Stimulated activated CD4-positive, alpha-beta T cell treated with anti-CD3 and anti-CD28 coated beads, Interleukin-1b, Interleukin-23, amount 100 ng/mL, for 4 hours (primary cell): ENCODE data around the gene TSKS.

ENCODE experiments used
- DNase-seq, 2 donors: peaks; one replicate each; pipeline ENCODE4 v3.0.0-alpha.2; 2020; ENCODE audit warnings: low read depth in 2 of 2

The TSKS gene

GRCh38 chr19:49793561-49793840 lies 30.4 kb upstream of the TSKS start:
- no peak for DNase-seq

GRCh38 chr19:49792829-49793560 lies 29.9 kb upstream of the TSKS start:
- DNase-seq = no peak

GRCh38 chr19:49791776-49792445 lies 28.8 kb upstream of the TSKS start:
- DNase-seq = no peak

- DNase-seq = no peak
Measured at GRCh38 chr19:49790866-49791265, 27.8 kb upstream of the TSKS start.

GRCh38 chr19:49788857-49789256 lies 25.8 kb upstream of the TSKS start:
- DNase-seq = no peak

GRCh38 chr19:49787746-49788145 lies 24.6 kb upstream of the TSKS start:
- no peak for DNase-seq

GRCh38 chr19:49786376-49786820 lies 23.3 kb upstream of the TSKS start:
- no peak for DNase-seq

- DNase-seq = no peak
Measured at GRCh38 chr19:49782515-49782914, 19.4 kb upstream of the TSKS start.

- DNase-seq = no peak
Measured at GRCh38 chr19:49781394-49781793, 18.3 kb upstream of the TSKS start.

GRCh38 chr19:49780861-49781260 lies 17.8 kb upstream of the TSKS start:
- DNase-seq = no peak

GRCh38 chr19:49779731-49780555 lies 16.8 kb upstream of the TSKS start:
- no peak for DNase-seq

GRCh38 chr19:49776371-49776764 lies 13.3 kb upstream of the TSKS start:
- no peak for DNase-seq

- no peak for DNase-seq
Measured at GRCh38 chr19:49775742-49776370, 12.8 kb upstream of the TSKS start.

- no peak for DNase-seq
Measured at GRCh38 chr19:49774969-49775368, 11.9 kb upstream of the TSKS start.

GRCh38 chr19:49773663-49774350 lies 10.7 kb upstream of the TSKS start:
- DNase-seq = no peak

GRCh38 chr19:49772850-49773432 lies 9.8 kb upstream of the TSKS start:
- DNase-seq = no peak

GRCh38 chr19:49771674-49772139 lies 8.6 kb upstream of the TSKS start:
- no peak for DNase-seq

GRCh38 chr19:49770529-49770928 lies 7.4 kb upstream of the TSKS start:
- DNase-seq = no peak

GRCh38 chr19:49767967-49768581 lies 5.0 kb upstream of the TSKS start:
- no peak for DNase-seq

- DNase-seq = no peak
Measured at GRCh38 chr19:49767381-49767780, 4.3 kb upstream of the TSKS start.

GRCh38 chr19:49766930-49767299 lies 3.8 kb upstream of the TSKS start, which contains the start of gene AP2A1:
Gene AP2A1, plus strand, starts transcription at chr19:49767001. Its CDS starts 133 bp downstream, at chr19:49767134.
- DNase-seq = no peak
